GM21515 (cell line): Measurements from ENCODE around the gene ASIC2.

ENCODE experiments used
- ATAC-seq: cut with Tn5 transposase; IDR thresholded peaks from one replicate; pipeline ENCODE4 v1.9.1; 2021; ENCODE audit not compliant: unreplicated experiment

Gene ASIC2

GRCh38 chr17:33164169-33164881, 128.8 kb downstream of the ASIC2 start:
- ATAC-seq = no peak

GRCh38 chr17:33163533-33164168, 129.4 kb downstream of the ASIC2 start:
- no peak for ATAC-seq

GRCh38 chr17:33154869-33155455, 138.1 kb downstream of the ASIC2 start:
- no peak for ATAC-seq

- ATAC-seq = no peak
These were observed 140.3 kb downstream of the ASIC2 start for GRCh38 chr17:33152783-33153182.

GRCh38 chr17:33151565-33151964, 141.5 kb downstream of the ASIC2 start:
- ATAC-seq = no peak

GRCh38 chr17:33145941-33146340, 147.2 kb downstream of the ASIC2 start:
- no peak for ATAC-seq

GRCh38 chr17:33144837-33145236, 148.3 kb downstream of the ASIC2 start:
- ATAC-seq = no peak

GRCh38 chr17:33142705-33143299, 150.3 kb downstream of the ASIC2 start:
- ATAC-seq = no peak

- ATAC-seq = no peak
These were observed 152.5 kb downstream of the ASIC2 start for GRCh38 chr17:33140413-33141099.

GRCh38 chr17:33138627-33139026, 154.5 kb downstream of the ASIC2 start:
- no peak for ATAC-seq

- ATAC-seq = no peak
These were observed 155.7 kb downstream of the ASIC2 start for GRCh38 chr17:33137426-33137825.

- ATAC-seq = no peak
These were observed 157.4 kb downstream of the ASIC2 start for GRCh38 chr17:33135691-33136090.

- ATAC-seq = no peak
These were observed 161.5 kb downstream of the ASIC2 start for GRCh38 chr17:33131620-33132019.

GRCh38 chr17:33127706-33128105, 165.4 kb downstream of the ASIC2 start:
- no peak for ATAC-seq

GRCh38 chr17:33126086-33126485, 167.0 kb downstream of the ASIC2 start:
- ATAC-seq = no peak

- ATAC-seq = no peak
These were observed 167.5 kb downstream of the ASIC2 start for GRCh38 chr17:33125552-33125950.

GRCh38 chr17:33124871-33125551, 168.1 kb downstream of the ASIC2 start:
- no peak for ATAC-seq

- no peak for ATAC-seq
These were observed 168.9 kb downstream of the ASIC2 start for GRCh38 chr17:33124185-33124584.

- no peak for ATAC-seq
These were observed 171.3 kb downstream of the ASIC2 start for GRCh38 chr17:33121756-33122155.

- ATAC-seq = no peak
These were observed 171.8 kb downstream of the ASIC2 start for GRCh38 chr17:33121272-33121671.

- ATAC-seq = no peak
These were observed 173.0 kb downstream of the ASIC2 start for GRCh38 chr17:33120103-33120502.
